Spleen (tissue), 11 donors: ENCODE results near the gene ZEB2. TPM values are rescaled to one million over a fixed set of nuclear protein-coding genes. Genes with fewer than 3 reads are reported as not detected.

ENCODE experiments used
- DNase-seq: peaks from one replicate; pipeline ENCODE4 v3.0.0-alpha.2; 2020
- H3K27ac ChIP-seq, 8 donors: fragments of 200-600 bp; sonication (generic) in 7 of 8; 1 replicate in 4 of 8; 2 replicates in 4 of 8; pipeline versions ENCODE4 v1.5.0 to v1.8.0; 2016 to 2021; ENCODE audit warnings: inconsistent platforms in 4 of 8, mild to moderate bottlenecking in 4 of 8, moderate library complexity in 1 of 8
- H3K27me3 ChIP-seq, 7 donors: fragments of 200-600 bp; sonication (generic) in 6 of 7; replicated peaks in 1 of 7; 1 replicate in 4 of 7; 2 replicates in 3 of 7; pipeline versions ENCODE4 v1.5.0 to v1.8.0; 2016 to 2021; ENCODE audit warnings: inconsistent platforms in 3 of 7, mild to moderate bottlenecking in 1 of 7
- H3K36me3 ChIP-seq, 6 donors: fragments of 200-600 bp; sonication (generic) in 5 of 6; 1 replicate in 4 of 6; 2 replicates in 2 of 6; pipeline versions ENCODE4 v1.5.0 to v1.8.0; 2016 to 2021; ENCODE audit warnings: inconsistent platforms in 2 of 6
- H3K4me1 ChIP-seq, 6 donors: fragments of 200-600 bp; sonication (generic) in 5 of 6; 1 replicate in 3 of 6; 2 replicates in 3 of 6; pipeline versions ENCODE4 v1.5.0 to v1.8.0; 2016 to 2021; ENCODE audit warnings: inconsistent platforms in 3 of 6
- H3K4me3 ChIP-seq, 8 donors: fragments of 200-600 bp; sonication (generic) in 7 of 8; 1 replicate in 4 of 8; 2 replicates in 4 of 8; pipeline versions ENCODE4 v1.5.0 to v1.8.0; 2016 to 2021; ENCODE audit warnings: inconsistent platforms in 4 of 8, mild to moderate bottlenecking in 4 of 8, moderate library complexity in 2 of 8
- H3K9me3 ChIP-seq, 8 donors: fragments of 200-600 bp; sonication (generic) in 7 of 8; 1 replicate in 4 of 8; 2 replicates in 4 of 8; pipeline versions ENCODE4 v1.5.0 to v1.8.0; 2016 to 2021; ENCODE audit warnings: inconsistent platforms in 4 of 8
- CTCF ChIP-seq, 11 experiments: fragments of 200-600 bp in 7 of 11; fragments of 450-650 bp in 4 of 11; sonication (generic) in 4 of 11; IDR thresholded peaks in 8 of 11; conservative IDR thresholded peaks in 3 of 11; 1 replicate in 7 of 11; 2 replicates in 4 of 11; pipeline versions ENCODE4 v1.4.0 to v1.8.0; 2016 to 2021; ENCODE audit warnings: antibody characterized with exemption in 11 of 11, inconsistent platforms in 4 of 11, mild to moderate bottlenecking in 1 of 11
- POLR2A ChIP-seq, 3 donors: fragments of 450-650 bp; IDR thresholded peaks; one replicate each; pipeline ENCODE4 v1.5.1; 2017; ENCODE audit warnings: antibody characterized with exemption in 3 of 3, mild to moderate bottlenecking in 1 of 3
- POLR2AphosphoS5 ChIP-seq, 3 donors: sonication (generic); formaldehyde crosslinking; IDR thresholded peaks; one replicate each; pipeline ENCODE4 v1.5.1; 2017; ENCODE audit warnings: antibody characterized with exemption in 3 of 3
- WGBS, 5 donors: extraction: QIAGEN DNeasy Blood & Tissue Kit in 3 of 5; methylation state at CpG; one replicate each; pipeline versions ENCODE4 v1.1.5 to v1.1.7; 2013 to 2018; 5-methylcytosine and 5-hydroxymethylcytosine counted together
- intact Hi-C: fragments of 100-400 bp; cut with DNase I; formaldehyde crosslinking; loops from one replicate; pipeline ENCODE4 v1.15.0; 2023; ENCODE audit warnings: low total_unique reads
- polyA plus RNA-seq, 3 donors: library from polyadenylated mRNA; stranded (reverse); fragments of 200-250 nt; gene quantifications; one replicate each; pipeline ENCODE4 v1.2.1, GENCODE V29; 2013
- total RNA-seq, 7 donors: library from RNA; depleted of rRNA in 3 of 7; stranded (reverse); fragments of >200 nt in 3 of 7; fragmentation: NEBNext Ultra II Directional in 4 of 7; extraction: Animal tissue kit (Norgen Biotek cat#: 25700) in 4 of 7; gene quantifications; one replicate each; pipeline versions ENCODE4 v1.1.0 to v1.2.1, GENCODE V29; 2016 to 2021
- donor health status: healthy with polysubstance abuse.
- donor health status: DM: no; HTN: no; CAD: no; lungs with moderate emphysema.
- donor health status: DM: no; HTN: no; CAD: no.
- donor health status: Bipolar disorder and iron deficiency.
- donor health status: healthy.
- donor health status: DM: no; HTN: no; CAD: no.
- donor health status: DM: yes; HTN: yes; CAD: no.

ZEB2 gene
- total and polyA plus RNA-seq, 10 donors: 25.5 to 362 (median 240) TPM

- Histone ChIP-seq H3K36me3 (peaks cover 0 to 34% (median 1%) of the 10 kb centered on the region in 6 donors), H3K27me3 (no peaks in the 10 kb centered on the region), H3K9me3 (no peaks in the 10 kb centered on the region), H3K4me1 (peaks cover 0 to 99% (median 63%) of the 10 kb centered on the region in 6 donors), H3K4me3 (no peak overlapping the region), H3K27ac (peak overlapping the region; percentile 37 to 74 (median 61))
- WGBS, 5 donors: 55 to 77% (median 71%) methylated on average over 5 of the region's 5 CpGs
- TF ChIP-seq POLR2A (IDR thresholded peaks at IDR 0.05) (no peak), POLR2AphosphoS5 (IDR thresholded peaks at IDR 0.05) (peak in 1 of 3 donors; percentile 43)
- intact Hi-C loops: no loop called here
- no peak for DNase-seq
Measured at GRCh38 chr2:144484201-144484948, 35.5 kb downstream of the ZEB2 start.

GRCh38 chr2:144481666-144482065 lies 38.3 kb downstream of the ZEB2 start:
- intact Hi-C loops: no loop called here
- peaks cover 8 to 99% (median 74%) of the 10 kb centered on the region in 6 donors for H3K4me1 ChIP-seq

GRCh38 chr2:144481109-144481508 lies 38.8 kb downstream of the ZEB2 start:
- peaks cover 0 to 54% (median 1%) of the 10 kb centered on the region in 6 donors for H3K36me3 ChIP-seq

More at GRCh38 chr2:144481666-144482065, 38.3 kb downstream of the ZEB2 start:
- Histone ChIP-seq H3K4me3 (no peak overlapping the region), H3K36me3 (peaks cover 0 to 50% (median 1%) of the 10 kb centered on the region in 6 donors), H3K27me3 (no peaks in the 10 kb centered on the region), H3K9me3 (no peaks in the 10 kb centered on the region), H3K27ac (peak overlapping the region in 4 of 8 donors; percentile 46 to 59 (median 57))
- 76 to 93% (median 84%) methylated on average over 4 of the region's 4 CpGs for WGBS, 5 donors
- TF ChIP-seq POLR2A (IDR thresholded peaks at IDR 0.05) (no peak), POLR2AphosphoS5 (IDR thresholded peaks at IDR 0.05) (no peak), CTCF (IDR thresholded peaks at IDR 0.05 in 8 of 11, conservative IDR thresholded peaks at IDR 0.05 in 3 of 11) (no peak)
- no peak for DNase-seq

GRCh38 chr2:144480285-144480684 lies 39.6 kb downstream of the ZEB2 start:
- peak overlapping the region in 4 of 8 donors; percentile 46 to 59 (median 57) for H3K27ac ChIP-seq
- peaks cover 8 to 99% (median 84%) of the 10 kb centered on the region in 6 donors for H3K4me1 ChIP-seq
- no peak for DNase-seq
- TF ChIP-seq POLR2AphosphoS5 (IDR thresholded peaks at IDR 0.05) (no peak), POLR2A (IDR thresholded peaks at IDR 0.05) (no peak), CTCF (IDR thresholded peaks at IDR 0.05 in 8 of 11, conservative IDR thresholded peaks at IDR 0.05 in 3 of 11) (no peak)
- H3K4me3 ChIP-seq: no peak overlapping the region
- H3K9me3 ChIP-seq: no peaks in the 10 kb centered on the region
- intact Hi-C loops: no loop called here
- peaks cover 0 to 47% (median 1%) of the 10 kb centered on the region in 6 donors for H3K36me3 ChIP-seq
- 74 to 88% (median 87%) methylated on average over 1 of the region's 1 CpG for WGBS, 5 donors
- H3K27me3 ChIP-seq: no peaks in the 10 kb centered on the region

More at GRCh38 chr2:144481109-144481508, 38.8 kb downstream of the ZEB2 start:
- TF ChIP-seq POLR2A (IDR thresholded peaks at IDR 0.05) (no peak), POLR2AphosphoS5 (IDR thresholded peaks at IDR 0.05) (peak in 1 of 3 donors; percentile 44), CTCF (IDR thresholded peaks at IDR 0.05 in 8 of 11, conservative IDR thresholded peaks at IDR 0.05 in 3 of 11) (no peak)
- H3K27ac ChIP-seq: peak overlapping the region in 4 of 8 donors; percentile 46 to 59 (median 57)
- no peaks in the 10 kb centered on the region for H3K27me3 ChIP-seq
- WGBS, 5 donors: 41 to 62% (median 54%) methylated on average over 6 of the region's 6 CpGs
- H3K4me3 ChIP-seq: no peak overlapping the region
- DNase-seq: no peak
- H3K9me3 ChIP-seq: no peaks in the 10 kb centered on the region
- H3K4me1 ChIP-seq: peaks cover 8 to 99% (median 79%) of the 10 kb centered on the region in 6 donors
- intact Hi-C loops: no loop called here
